HG03520 (cell line): ENCODE measurements around the gene ECSCR.

ENCODE experiments used
- ATAC-seq: cut with Tn5 transposase; IDR thresholded peaks from one replicate; pipeline ENCODE4 v1.9.1; 2021; ENCODE audit warnings: mild to moderate bottlenecking, moderate library complexity; ENCODE audit not compliant: unreplicated experiment

The ECSCR gene

DNA sequence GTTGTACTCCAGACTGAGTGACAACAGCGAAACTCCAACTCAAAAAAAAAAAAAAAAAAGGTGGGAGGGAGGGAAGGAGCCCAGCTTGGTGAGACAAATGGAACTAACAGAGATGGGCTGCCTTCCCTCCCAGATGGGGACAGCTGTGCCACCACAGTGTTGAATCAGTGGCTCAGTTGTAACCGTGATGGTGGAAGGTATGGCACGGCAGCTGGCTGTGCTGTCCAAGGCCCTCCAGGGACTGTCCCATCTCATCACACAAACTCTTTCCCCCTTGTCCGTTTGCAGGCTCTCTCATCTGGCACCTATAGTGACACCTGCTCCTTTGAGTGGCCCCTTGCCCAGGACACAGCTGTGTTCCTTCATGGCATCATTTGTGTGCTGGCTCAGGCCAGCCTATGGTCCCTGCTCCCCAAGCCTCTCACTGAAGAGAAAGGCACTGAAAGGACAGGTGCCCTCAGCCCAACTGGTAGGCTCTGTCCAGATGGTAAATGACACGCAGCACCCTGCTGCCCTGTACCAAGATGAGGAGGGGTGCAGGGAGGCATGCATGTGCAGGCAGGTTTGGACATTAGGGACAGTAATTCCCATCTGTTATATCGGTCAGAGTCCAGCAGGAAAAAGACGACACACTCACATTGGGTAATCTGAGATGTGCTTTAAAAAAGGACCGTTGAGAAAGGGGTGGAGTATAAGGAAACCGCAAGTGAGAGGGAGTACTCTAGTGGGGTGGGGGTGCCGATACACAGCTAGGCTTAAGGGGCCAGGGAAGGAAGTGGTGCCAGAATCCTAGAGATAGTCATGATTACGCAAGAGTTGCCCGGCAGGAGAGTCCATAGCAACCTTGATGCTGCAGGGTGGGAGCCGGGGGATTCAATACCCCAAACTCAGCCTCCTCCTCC is 12.6 kb upstream of the ECSCR start:
- no peak for ATAC-seq

DNA sequence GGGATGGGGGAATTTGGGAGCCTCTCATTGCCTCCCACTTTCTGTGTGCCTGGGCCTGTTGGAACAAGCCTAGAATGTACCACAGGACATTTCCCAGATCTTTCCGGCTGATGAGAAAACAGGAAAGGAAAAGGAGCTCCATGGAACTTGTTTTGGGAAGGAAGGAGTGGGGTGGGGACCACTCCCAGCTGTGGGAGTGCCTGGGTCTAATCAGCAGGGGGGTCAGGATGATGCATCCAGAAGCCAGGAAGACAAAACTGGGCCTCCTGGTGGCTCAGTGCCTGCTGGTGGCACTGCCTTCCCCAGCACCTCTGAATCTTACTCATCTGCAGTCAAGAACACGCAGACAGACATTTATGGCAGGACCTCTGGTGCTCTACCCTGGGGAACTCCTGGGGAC is 11.0 kb upstream of the ECSCR start:
- ATAC-seq = no peak

DNA sequence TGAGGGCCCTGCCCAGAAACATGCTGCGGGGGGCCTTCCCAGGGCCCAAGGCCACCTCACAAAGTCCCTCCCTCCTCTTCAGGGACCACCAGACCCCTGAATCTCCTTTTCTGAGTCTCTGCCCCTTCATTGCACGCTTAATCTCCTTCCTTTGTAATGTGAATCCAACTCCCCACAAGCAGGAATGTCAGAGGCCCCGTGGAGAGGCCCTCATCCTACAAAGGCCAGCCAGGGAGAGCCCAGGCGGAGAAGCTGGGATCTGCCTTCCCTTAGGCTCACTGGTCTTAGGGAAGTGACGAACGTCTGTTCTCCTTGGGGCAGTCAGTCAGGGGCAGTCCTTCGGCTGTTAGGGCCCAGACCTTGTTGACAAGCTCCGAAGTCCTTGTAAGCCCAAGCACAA is 10.6 kb upstream of the ECSCR start:
- no peak for ATAC-seq

GRCh38 chr5:139472386-139473030 is 10.0 kb upstream of the ECSCR start:
- ATAC-seq = no peak

GRCh38 chr5:139470821-139471300 is 8.3 kb upstream of the ECSCR start, which contains the start of gene SMIM33:
SMIM33 (plus strand) TSS chr5:139471004; CDS start chr5:139471122, 118 bp downstream.
- no peak for ATAC-seq

DNA sequence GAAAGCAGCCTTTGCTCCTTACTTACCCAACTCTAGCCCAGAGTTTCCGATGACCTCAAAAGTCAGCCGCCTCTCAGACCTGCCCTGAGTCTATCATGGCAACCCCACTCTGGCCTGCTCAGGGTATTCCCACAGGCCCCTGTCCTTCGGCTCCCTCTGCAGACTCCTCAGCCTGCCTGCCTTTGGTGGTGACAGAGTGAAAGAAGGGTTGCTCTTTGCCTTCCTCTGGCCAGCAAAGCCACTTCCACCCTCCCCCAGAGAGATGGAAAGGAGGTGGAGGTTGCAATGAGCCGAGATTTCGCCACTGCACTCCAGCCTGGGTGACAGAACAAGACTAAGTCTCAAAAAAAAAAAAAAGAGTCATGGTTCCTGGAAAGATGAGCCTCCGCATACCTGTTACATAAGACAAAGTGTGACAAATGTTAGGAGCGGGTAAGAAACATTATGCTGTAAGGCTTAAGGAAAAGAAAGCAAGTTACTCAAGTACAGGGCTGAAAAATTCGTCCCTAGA is 5.9 kb upstream of the ECSCR start:
- no peak for ATAC-seq

DNA sequence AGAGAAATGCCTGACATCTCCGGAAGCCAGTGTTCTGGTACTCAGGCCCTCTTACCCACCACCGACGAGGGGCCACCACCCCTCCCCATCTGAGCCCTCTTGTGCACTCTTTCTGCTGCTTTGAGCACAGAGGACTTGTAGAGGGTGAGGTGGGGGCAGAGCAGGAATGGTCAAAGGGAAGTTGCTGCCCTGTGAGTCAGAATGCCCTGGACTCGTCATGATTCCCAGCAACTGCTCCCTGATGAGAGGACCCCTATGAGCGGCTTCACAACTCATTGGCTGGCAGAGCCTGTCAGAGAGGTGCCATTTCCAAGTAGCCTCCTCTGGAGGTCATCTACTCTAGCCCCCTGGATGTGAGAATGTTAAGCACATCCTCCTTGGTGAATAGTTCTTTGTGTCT is 845 bp downstream of the ECSCR start:
- no peak for ATAC-seq

DNA sequence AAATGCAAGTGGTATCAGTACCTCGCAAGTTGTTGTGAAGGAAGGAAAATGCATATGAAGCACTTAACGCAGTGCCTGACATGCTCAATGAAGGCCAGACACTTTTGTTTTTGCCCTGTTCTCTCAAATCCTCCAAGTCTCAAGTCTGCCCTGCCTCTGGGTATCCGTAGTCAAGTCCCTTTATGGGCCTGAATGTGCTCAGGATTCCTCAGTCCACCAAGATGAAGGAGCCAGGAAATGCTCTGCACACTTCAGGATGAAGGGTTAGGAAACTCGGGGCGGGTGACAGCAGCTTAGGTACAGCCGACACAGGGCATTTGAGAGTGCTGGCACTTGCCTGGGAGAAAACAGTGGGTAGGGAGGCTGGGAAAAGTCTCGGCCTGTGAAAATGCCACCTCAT is 1.4 kb downstream of the ECSCR start:
- ATAC-seq = no peak

DNA sequence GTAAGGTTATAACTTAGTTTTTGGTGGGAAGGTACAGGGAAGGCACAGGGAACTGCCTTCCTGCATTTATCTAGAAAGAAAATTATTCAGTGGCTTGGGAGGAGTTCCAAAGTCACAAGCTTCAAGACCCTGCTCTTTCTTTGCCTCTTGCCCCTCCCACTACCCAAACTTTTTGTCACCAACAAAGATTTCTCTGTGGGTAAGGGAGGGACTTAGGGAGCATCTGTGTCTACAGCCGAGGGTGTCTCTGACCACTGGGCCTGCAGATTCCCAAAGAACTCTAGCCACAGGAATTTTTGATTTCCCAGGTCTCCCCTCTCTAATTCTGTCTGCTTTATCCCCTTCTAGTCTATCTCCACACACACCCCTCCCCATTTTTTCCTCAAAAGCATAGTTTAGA is 2.1 kb downstream of the ECSCR start:
- no peak for ATAC-seq

DNA sequence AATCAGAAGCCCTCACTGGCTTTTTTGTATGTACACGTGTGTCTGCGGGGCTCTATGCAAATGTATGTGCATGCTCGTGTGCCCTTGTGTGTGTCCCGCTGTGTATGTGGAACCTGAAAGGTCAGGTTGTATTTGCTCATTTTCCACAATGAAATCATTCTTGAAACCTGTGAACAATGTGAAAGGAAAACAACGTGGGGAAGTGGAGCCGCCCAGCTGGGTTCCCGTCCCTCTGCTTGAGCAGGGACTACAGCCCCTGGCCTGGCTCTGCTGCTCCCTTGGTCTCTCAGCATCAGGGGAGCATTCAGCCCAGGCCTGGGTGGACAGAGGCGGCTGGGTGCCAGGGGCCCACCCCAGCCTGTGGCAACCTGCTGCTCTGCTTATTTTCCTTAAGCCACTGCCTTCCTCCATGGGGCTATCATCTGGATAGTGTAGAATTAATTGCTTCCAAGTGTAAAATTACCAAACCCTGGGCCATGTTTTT is 3.0 kb downstream of the ECSCR start:
- ATAC-seq = peak; percentile 23

DNA sequence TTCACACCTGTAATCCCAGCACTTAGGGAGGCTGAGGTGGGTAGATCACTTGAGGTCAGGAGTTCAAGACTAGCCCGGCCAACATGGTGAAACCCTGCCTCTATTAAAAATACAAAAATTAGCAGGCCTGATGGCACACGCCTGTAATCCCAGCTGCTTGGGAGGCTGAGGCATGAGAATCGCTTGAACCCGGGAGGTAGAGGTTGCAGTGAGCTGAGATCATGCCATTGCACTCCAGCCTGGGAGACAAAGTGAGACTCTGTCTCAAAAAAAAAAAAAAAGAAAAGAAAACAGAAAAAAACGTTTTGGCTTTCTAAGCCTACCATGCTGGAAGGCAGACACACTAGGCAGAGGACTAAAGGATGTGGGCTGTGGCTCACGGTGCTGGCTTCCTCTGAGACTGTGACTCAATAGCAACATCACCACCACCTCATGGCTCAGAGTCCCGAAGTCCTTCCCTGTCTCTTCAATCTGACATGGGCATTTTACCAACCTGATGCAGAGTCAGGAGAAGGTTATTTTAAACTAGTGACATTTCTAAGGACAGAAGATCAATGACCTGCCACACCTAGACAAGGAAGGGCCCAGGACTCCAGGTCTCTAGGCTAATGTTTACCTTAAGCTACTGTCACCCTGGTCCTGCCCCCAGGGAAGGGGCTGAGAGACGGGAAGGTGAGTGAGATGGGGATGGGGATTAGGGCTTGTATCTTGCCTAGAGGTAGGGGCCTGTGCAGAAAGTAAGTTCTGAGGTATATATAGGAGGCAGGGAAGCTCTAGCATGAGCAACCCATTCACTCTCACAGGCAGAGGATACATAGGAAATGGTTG is 3.7 kb downstream of the ECSCR start:
- peak; percentile 48 for ATAC-seq

DNA sequence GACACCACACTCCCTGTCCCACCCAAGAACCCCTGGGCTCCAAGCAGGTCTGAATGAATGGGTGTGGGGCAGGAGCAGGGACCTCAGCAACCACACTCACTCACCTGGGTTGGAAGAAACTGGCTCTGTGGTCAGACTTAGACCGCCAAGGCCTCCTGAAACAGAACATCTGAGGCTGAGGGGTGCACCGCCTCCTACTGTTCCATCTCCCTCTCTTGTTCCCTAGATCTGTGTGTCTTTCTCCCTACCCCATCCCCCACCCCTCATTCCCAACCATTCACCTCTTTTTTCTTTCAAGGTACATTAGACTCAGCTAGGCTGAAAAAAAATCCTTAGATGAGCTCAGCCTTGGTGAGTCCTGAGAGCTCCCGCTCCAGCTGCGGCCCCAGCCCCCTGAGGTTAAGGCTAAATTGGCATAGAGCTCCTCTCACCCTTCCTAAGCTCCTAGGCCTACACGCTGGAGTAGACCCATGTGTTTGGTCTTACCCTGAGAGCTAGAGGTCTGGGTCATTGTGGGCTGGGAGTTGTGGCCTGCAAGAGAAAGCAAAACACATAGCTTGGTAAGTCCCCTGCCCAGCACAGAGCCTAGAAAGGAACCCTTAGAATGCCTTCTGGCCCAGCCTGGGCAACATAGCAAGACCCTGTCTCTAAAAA is 4.8 kb downstream of the ECSCR start:
- no peak for ATAC-seq

- ATAC-seq = no peak
Measured at GRCh38 chr5:139457241-139457640, 5.3 kb downstream of the ECSCR start.

DNA sequence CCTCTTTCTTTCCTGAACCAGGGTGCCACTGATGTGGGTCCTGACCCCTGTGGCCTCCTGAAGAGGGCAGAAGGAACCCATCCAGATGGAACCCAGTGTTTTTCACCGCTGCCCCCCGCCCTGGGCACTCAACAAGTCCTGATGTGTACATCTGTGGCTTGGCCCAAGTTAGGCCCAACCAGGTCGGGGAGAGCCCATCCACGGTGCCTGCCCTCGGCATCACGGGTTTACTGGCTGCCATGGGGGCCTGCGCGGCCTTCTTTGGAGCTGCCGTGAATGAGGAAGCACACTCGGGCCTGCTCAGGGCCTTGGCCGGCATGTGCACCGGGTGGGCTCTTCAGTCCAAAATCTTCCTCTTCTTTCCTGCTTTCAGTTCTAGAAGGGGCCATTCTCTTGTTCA is 5.8 kb downstream of the ECSCR start:
- ATAC-seq = no peak

GRCh38 chr5:139454568-139455290 is 7.8 kb downstream of the ECSCR start:
- no peak for ATAC-seq

DNA sequence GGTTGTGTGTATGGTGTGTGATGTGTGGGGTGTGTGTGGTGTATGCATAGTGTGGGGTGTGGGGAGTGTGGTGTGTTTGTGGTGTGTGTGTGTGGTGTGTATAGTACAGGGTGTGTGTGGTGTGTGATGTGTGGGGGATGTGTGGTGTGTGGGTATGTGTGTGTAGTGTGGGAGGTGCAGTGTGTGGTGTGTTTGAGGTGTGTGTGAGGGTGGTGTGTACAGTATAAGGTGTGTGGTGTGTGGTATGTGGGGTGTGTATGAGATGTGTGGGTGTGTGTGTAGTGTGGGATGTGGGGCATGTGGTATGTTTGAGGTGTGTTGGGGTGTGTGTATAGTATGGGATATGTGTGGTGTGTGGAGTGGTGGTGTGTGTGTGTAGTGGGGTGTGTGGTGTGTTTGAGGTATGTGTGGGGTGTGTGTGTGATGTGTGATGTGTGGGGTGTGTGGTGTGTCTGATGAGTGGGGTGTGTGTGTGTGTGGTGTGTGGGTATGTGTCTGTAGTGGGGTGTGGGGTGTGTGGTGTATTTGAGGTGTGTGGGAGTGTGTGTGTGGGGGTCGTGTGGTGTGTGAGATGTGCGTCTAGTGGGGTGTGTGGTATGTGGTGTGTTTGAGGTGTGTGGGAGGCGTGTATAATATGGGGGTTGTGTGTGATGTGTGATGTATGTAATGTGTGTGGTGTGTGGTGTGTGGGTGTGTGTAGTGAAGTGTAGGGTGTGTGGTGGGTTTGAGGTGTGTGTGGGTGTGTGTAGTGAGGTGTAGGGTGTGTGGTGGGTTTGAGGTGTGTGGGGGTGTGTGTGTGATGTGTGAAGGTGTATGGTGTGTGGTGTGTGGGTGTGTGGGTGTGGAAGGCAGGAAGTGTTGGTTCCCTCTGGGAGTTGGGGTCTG is 8.6 kb downstream of the ECSCR start:
- ATAC-seq = no peak

GRCh38 chr5:139451878-139452660 is 10.5 kb downstream of the ECSCR start:
- no peak for ATAC-seq

- no peak for ATAC-seq
Measured at GRCh38 chr5:139451176-139451575, 11.4 kb downstream of the ECSCR start.
